Brain microvascular endothelial cell (primary cell): Measurements from ENCODE around the gene PIPOX.

Experiments used
- DNase-seq: peaks from one replicate; pipeline ENCODE4 v3.0.0-alpha.2; 2020
- H3K27ac ChIP-seq: fragments of 250-450 bp; sonication (Bioruptor Pico); 2 replicates; pipeline ENCODE4 v1.5.1; 2020; ENCODE audit warnings: mild to moderate bottlenecking, moderate library complexity
- H3K27me3 ChIP-seq: fragments of 250-450 bp; sonication (Bioruptor Pico); replicated peaks from 2 replicates; pipeline ENCODE4 v1.5.1; 2020; ENCODE audit warnings: mild to moderate bottlenecking
- H3K36me3 ChIP-seq: fragments of 250-450 bp; sonication (Bioruptor Pico); replicated peaks from 2 replicates; pipeline ENCODE4 v1.5.1; 2020; ENCODE audit warnings: mild to moderate bottlenecking
- H3K4me3 ChIP-seq: 2 replicates; pipeline ENCODE4 v1.5.1; 2011; ENCODE audit warnings: low read depth, mild to moderate bottlenecking, control low read depth, low read length, moderate library complexity
- in situ Hi-C: cut with HindIII; loops from 2 replicates; pipeline ENCODE4 v1.10.0; 2017; ENCODE audit warnings: low sequenced_read_pairs, low pct_ligation_motif_present
- TF ChIP-seq, protein P1 (sequence below): IDR thresholded peaks from 2 replicates; pipeline ENCODE4 v1.5.1; 2011; ENCODE audit warnings: low read depth, mild to moderate bottlenecking, moderate library complexity, low read length, control low read depth, inconsistent platforms; ENCODE audit errors: missing control alignments

PIPOX gene

DNA sequence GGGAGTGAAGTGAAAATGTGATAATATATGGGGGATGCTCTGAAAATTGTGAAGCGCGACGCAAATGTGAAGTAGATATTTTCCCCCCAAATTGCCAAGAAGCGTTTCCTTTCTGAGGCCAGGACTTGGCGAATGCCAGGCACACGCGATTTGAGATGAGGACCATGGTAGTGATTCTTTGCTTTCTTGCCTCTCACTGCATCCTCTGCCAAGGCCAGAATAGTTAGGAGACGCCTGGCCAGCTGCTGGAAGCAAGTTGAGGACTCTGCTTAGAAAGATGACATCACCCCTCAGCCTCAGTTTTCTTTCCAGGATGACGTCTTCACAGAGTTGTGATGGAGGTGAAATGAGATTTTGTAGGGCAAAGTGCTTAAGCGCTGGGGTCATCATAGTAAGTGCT lies 25.9 kb downstream of the PIPOX start:
- in situ Hi-C loops: no loop called here
- peaks cover 11% of the 10 kb centered on the region for H3K27me3 ChIP-seq
- TF ChIP-seq, protein P1, sequence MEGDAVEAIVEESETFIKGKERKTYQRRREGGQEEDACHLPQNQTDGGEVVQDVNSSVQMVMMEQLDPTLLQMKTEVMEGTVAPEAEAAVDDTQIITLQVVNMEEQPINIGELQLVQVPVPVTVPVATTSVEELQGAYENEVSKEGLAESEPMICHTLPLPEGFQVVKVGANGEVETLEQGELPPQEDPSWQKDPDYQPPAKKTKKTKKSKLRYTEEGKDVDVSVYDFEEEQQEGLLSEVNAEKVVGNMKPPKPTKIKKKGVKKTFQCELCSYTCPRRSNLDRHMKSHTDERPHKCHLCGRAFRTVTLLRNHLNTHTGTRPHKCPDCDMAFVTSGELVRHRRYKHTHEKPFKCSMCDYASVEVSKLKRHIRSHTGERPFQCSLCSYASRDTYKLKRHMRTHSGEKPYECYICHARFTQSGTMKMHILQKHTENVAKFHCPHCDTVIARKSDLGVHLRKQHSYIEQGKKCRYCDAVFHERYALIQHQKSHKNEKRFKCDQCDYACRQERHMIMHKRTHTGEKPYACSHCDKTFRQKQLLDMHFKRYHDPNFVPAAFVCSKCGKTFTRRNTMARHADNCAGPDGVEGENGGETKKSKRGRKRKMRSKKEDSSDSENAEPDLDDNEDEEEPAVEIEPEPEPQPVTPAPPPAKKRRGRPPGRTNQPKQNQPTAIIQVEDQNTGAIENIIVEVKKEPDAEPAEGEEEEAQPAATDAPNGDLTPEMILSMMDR: no peak

DNA sequence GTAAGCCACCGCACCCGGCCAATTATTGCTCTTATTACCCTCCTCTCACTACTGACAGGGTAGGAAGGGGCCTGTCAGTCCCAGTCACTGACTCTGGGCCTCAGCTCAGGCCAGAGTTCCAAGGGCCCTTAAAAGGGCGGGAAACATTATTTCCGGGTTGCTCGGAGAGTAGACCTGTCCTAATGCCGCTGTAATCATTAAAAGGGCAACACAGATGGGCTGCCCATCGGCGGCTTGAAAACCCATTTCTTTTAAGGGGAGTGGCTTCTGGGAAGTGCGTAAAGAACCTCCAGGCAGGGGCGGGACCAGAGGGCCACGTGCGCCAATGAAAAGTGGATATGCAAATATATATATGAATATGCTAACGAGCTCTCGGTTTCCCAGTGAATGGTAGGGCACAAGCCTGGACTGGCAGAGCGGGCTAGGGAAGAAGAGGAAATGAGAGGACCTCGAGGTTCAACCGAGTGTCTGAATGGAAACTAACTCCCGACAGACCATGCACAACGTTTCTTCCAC lies 26.6 kb downstream of the PIPOX start:
- DNase-seq: no peak
- Histone ChIP-seq H3K36me3 (no peaks in the 10 kb centered on the region), H3K27ac (no peak overlapping the region), H3K4me3 (no peak overlapping the region), H3K27me3 (peaks cover 11% of the 10 kb centered on the region)
- in situ Hi-C loops: no loop called here
- TF ChIP-seq, protein P1: no peak

More for the DNA sequence above, 25.9 kb downstream of the PIPOX start:
- no peaks in the 10 kb centered on the region for H3K36me3 ChIP-seq
- no peak overlapping the region for H3K27ac ChIP-seq
- H3K4me3 ChIP-seq: no peak overlapping the region
- DNase-seq: no peak

DNA sequence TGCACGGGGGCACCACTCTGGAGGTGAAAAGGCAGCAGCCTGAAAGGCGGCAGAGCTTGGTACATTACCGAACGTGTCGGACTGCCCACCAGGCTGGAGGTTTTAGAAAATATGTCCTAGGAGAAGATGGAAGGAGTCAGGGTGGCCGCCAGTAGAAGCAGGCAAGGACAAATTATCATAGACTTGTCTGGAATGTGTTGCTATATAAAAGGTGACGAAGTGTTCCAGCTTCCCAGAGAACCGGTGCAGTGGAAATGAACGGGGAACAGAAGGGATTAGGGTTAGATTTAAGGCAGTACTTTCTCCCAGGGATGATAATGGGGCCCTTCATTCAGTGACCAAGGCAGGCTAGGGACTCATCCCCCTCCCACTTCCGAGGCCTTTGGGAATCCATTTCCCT lies 27.4 kb downstream of the PIPOX start:
- no peak for DNase-seq
- Histone ChIP-seq H3K27ac (no peak overlapping the region), H3K36me3 (no peaks in the 10 kb centered on the region), H3K4me3 (no peak overlapping the region), H3K27me3 (peaks cover 11% of the 10 kb centered on the region)
- TF ChIP-seq, protein P1: no peak
- in situ Hi-C loops: no loop called here

DNA sequence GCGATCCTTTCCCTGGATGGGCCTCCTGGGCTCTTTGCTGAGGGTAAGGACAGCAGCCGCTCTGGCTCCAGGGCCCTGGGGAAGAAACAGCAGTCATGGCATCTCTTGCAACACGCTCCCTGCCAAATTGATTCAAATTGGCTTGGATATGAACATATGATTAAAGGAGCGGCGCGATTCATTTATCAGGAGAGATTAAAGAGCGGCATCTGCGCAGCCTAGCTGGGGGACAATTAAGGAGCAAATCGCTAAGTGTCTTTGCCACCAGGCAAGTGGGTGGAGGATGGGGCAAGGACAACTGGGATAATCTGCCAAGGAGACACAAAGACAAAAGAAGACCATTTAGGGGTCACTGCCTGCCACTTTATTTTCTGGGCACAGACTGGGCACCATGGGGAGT lies 27.8 kb downstream of the PIPOX start:
- Histone ChIP-seq H3K4me3 (no peak overlapping the region), H3K27me3 (peaks cover 11% of the 10 kb centered on the region), H3K27ac (no peak overlapping the region), H3K36me3 (no peaks in the 10 kb centered on the region)
- TF ChIP-seq, protein P1: no peak
- DNase-seq: no peak
- in situ Hi-C loops: no loop called here

DNA sequence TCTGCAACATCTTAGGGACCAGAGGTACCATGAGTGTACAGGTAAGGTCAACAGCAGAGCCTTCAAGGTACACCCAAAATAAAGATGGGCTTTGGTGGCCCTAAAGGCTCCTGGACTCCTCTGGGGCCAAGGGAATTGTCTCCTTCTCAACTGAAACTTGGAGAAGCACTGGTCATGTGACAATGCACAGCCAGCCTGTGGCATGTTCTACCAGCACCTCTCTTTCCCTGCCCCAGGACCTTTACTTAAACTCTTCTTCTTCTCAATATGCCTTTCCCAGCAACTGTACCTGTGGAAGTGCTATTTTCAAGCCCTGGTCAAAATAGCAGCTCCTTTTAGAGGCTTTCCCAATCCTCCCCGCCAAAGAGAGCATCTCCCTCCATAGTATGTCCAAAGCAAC lies 28.4 kb downstream of the PIPOX start:
- in situ Hi-C loops: no loop called here
- H3K36me3 ChIP-seq: no peaks in the 10 kb centered on the region
- peaks cover 11% of the 10 kb centered on the region for H3K27me3 ChIP-seq
- H3K4me3 ChIP-seq: no peak overlapping the region
- H3K27ac ChIP-seq: no peak overlapping the region
- TF ChIP-seq, protein P1: no peak
- no peak for DNase-seq

DNA sequence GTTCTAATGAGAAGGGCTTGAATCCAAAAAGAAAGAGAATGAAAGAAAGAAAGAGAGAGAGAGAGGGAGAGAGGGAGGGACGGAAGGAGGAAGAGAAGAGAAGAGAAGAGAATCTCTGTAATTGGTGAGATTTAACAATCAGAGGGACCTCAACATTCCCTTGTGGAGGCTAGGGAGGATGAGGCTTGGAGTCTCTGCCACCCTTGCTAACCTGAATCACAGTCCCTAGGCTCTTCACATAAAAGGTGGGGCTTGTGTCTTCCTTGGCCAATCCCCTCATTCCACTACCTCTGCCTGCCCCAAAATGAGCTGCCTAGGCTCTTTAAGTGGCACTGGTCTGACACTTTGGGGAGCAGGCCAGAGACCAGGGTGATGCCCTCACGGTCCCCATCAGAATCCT lies 30.1 kb downstream of the PIPOX start:
- in situ Hi-C loops: no loop called here
- Histone ChIP-seq H3K27me3 (peaks cover 11% of the 10 kb centered on the region), H3K4me3 (no peak overlapping the region), H3K36me3 (no peaks in the 10 kb centered on the region), H3K27ac (no peak overlapping the region)
- TF ChIP-seq, protein P1: no peak
- no peak for DNase-seq
